ENCODE measurements around the gene ZNF70. TPM values are rescaled to one million over a fixed set of nuclear protein-coding genes. Genes with fewer than 3 reads are reported as not detected.

The ZNF70 gene
- total and polyA plus RNA-seq, 2 of the 13 experiments (the other 11 are each of a cell fraction or from before 2014, with no cell fraction given), result 0.62 to 3.6 TPM

DNA sequence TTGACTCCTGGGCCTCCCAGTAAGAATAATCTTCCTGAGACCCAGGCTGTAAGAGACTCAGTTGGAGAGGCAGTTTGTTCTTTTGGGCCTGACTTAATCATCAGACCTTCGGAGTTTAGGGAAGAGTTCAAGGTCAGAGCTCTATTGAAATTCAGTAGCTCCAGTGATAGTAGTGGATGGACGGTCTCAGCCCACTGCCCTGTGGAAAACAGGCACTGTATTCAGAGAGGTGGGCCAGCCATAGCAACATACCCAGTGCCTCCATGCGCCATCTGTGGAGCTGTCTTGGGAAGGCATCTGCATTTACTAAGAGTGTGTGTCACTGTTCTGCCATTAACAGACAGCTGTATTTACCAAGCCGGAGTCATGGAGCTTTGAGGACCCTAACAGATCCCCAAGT is 38.7 kb upstream of the ZNF70 start (continued):
- TF ChIP-seq, protein P1, sequence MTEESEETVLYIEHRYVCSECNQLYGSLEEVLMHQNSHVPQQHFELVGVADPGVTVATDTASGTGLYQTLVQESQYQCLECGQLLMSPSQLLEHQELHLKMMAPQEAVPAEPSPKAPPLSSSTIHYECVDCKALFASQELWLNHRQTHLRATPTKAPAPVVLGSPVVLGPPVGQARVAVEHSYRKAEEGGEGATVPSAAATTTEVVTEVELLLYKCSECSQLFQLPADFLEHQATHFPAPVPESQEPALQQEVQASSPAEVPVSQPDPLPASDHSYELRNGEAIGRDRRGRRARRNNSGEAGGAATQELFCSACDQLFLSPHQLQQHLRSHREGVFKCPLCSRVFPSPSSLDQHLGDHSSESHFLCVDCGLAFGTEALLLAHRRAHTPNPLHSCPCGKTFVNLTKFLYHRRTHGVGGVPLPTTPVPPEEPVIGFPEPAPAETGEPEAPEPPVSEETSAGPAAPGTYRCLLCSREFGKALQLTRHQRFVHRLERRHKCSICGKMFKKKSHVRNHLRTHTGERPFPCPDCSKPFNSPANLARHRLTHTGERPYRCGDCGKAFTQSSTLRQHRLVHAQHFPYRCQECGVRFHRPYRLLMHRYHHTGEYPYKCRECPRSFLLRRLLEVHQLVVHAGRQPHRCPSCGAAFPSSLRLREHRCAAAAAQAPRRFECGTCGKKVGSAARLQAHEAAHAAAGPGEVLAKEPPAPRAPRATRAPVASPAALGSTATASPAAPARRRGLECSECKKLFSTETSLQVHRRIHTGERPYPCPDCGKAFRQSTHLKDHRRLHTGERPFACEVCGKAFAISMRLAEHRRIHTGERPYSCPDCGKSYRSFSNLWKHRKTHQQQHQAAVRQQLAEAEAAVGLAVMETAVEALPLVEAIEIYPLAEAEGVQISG (CRISPR knock-in tag; IDR thresholded peaks at IDR 0.05), result peak; percentile 39; the same call in 1 of the 2 replicates
- TF ChIP-seq SALL2 (CRISPR knock-in tag; IDR thresholded peaks at IDR 0.05) (no peak), ZNF282 (IDR thresholded peaks at IDR 0.05; ENCODE audit: partially characterized antibody) (no peak), SMC3 (IDR thresholded peaks at IDR 0.05; ENCODE audit: low read length) (peak; percentile 92), ZFP37 (CRISPR knock-in tag; IDR thresholded peaks at IDR 0.05; ENCODE audit: borderline replicate concordance) (no peak), RARA (CRISPR knock-in tag; IDR thresholded peaks at IDR 0.05) (peak; percentile 65), RXRA (CRISPR knock-in tag; IDR thresholded peaks at IDR 0.05) (peak; percentile 52; the same call in 1 of the 2 replicates), ZNF383 (CRISPR knock-in tag; IDR thresholded peaks at IDR 0.05; ENCODE audit: borderline replicate concordance) (no peak), RAD21 (CRISPR knock-in tag; IDR thresholded peaks at IDR 0.05) (peak; percentile 74; the same call in 1 of the 2 replicates), MEF2D (CRISPR knock-in tag; IDR thresholded peaks at IDR 0.05) (no peak), ARNTL (CRISPR knock-in tag; IDR thresholded peaks at IDR 0.05) (0 out of 2 replicates have a peak, but pooled peaks have one; percentile 36), CEBPG (CRISPR knock-in tag; IDR thresholded peaks at IDR 0.05) (no peak), NCOA2 (CRISPR knock-in tag; IDR thresholded peaks at IDR 0.05) (0 out of 2 replicates have a peak, but pooled peaks have one; percentile 29), SYNCRIP (IDR thresholded peaks at IDR 0.05; ENCODE audit: insufficient read depth, low read depth, low read length) (no peak), ZNF564 (CRISPR knock-in tag; IDR thresholded peaks at IDR 0.05) (no peak), CBX5 (CRISPR knock-in tag; IDR thresholded peaks at IDR 0.05; ENCODE audit: borderline replicate concordance) (no peak)
- TF ChIP-seq, protein P2, sequence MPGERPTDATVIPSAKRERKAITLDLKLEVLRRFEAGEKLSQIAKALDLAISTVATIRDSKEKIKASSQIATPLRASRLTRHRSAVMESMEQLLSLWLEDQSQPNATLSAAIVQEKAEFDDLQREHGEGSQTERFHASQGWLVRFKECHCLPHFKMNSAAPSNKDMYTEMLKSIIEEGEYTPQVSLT (CRISPR knock-in tag; IDR thresholded peaks at IDR 0.05; ENCODE audit: borderline replicate concordance, low read depth), result no peak
- TF ChIP-seq, protein P3, sequence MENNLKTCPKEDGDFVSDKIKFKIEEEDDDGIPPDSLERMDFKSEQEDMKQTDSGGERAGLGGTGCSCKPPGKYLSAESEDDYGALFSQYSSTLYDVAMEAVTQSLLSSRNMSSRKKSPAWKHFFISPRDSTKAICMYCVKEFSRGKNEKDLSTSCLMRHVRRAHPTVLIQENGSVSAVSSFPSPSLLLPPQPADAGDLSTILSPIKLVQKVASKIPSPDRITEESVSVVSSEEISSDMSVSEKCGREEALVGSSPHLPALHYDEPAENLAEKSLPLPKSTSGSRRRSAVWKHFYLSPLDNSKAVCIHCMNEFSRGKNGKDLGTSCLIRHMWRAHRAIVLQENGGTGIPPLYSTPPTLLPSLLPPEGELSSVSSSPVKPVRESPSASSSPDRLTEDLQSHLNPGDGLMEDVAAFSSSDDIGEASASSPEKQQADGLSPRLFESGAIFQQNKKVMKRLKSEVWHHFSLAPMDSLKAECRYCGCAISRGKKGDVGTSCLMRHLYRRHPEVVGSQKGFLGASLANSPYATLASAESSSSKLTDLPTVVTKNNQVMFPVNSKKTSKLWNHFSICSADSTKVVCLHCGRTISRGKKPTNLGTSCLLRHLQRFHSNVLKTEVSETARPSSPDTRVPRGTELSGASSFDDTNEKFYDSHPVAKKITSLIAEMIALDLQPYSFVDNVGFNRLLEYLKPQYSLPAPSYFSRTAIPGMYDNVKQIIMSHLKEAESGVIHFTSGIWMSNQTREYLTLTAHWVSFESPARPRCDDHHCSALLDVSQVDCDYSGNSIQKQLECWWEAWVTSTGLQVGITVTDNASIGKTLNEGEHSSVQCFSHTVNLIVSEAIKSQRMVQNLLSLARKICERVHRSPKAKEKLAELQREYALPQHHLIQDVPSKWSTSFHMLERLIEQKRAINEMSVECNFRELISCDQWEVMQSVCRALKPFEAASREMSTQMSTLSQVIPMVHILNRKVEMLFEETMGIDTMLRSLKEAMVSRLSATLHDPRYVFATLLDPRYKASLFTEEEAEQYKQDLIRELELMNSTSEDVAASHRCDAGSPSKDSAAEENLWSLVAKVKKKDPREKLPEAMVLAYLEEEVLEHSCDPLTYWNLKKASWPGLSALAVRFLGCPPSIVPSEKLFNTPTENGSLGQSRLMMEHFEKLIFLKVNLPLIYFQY (CRISPR knock-in tag; IDR thresholded peaks at IDR 0.05; ENCODE audit: borderline replicate concordance), result 0 out of 2 replicates have a peak, but pooled peaks have one; percentile 14
- TF ChIP-seq, protein P4, sequence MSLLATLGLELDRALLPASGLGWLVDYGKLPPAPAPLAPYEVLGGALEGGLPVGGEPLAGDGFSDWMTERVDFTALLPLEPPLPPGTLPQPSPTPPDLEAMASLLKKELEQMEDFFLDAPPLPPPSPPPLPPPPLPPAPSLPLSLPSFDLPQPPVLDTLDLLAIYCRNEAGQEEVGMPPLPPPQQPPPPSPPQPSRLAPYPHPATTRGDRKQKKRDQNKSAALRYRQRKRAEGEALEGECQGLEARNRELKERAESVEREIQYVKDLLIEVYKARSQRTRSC (CRISPR knock-in tag; IDR thresholded peaks at IDR 0.05; ENCODE audit: low read depth), result no peak
- TF ChIP-seq, protein P5, sequence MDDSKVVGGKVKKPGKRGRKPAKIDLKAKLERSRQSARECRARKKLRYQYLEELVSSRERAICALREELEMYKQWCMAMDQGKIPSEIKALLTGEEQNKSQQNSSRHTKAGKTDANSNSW (CRISPR knock-in tag; IDR thresholded peaks at IDR 0.05; ENCODE audit: borderline replicate concordance), result no peak
- TF ChIP-seq, protein P6, sequence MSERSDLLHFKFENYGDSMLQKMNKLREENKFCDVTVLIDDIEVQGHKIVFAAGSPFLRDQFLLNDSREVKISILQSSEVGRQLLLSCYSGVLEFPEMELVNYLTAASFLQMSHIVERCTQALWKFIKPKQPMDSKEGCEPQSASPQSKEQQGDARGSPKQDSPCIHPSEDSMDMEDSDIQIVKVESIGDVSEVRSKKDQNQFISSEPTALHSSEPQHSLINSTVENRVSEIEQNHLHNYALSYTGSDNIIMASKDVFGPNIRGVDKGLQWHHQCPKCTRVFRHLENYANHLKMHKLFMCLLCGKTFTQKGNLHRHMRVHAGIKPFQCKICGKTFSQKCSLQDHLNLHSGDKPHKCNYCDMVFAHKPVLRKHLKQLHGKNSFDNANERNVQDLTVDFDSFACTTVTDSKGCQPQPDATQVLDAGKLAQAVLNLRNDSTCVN (CRISPR knock-in tag; IDR thresholded peaks at IDR 0.05; ENCODE audit: borderline replicate concordance), result no peak
